HepG2 (cell line): Measurements from ENCODE around the gene TRIP4. TPM values are rescaled to one million over a fixed set of nuclear protein-coding genes. Genes with fewer than 3 reads are reported as not detected.
A peak's percentile ranks its signal among the peaks of the same experiment; 100 is the strongest.

ENCODE experiments used
- HOXA9 ChIP-seq: sonication (generic); formaldehyde crosslinking; IDR thresholded peaks from 2 replicates; pipeline ENCODE4 v1.8.1; 2022; ENCODE audit warnings: missing genetic modification reagents, mild to moderate bottlenecking, moderate library complexity, borderline replicate concordance
- MAZ ChIP-seq, 2 experiments: sonication (generic) in 1 of 2; formaldehyde crosslinking in 1 of 2; IDR thresholded peaks; 2 replicates each; pipeline versions ENCODE4 v1.5.0 to v1.6.1; 2012 to 2020; ENCODE audit warnings: low read depth in 2 of 2, mild to moderate bottlenecking in 2 of 2, borderline replicate concordance in 1 of 2, improper control_type of control experiment in 1 of 2, low read length in 1 of 2, missing genetic modification reagents in 1 of 2, moderate library complexity in 1 of 2
- NFRKB ChIP-seq: fragments of 450-650 bp; IDR thresholded peaks from 2 replicates; pipeline ENCODE4 v1.6.1; 2017
- RERE ChIP-seq: IDR thresholded peaks from 2 replicates; pipeline ENCODE4 v1.6.1; 2016; ENCODE audit warnings: low read depth, missing genetic modification reagents, missing compliant biosample characterization
- RXRB ChIP-seq: IDR thresholded peaks from 2 replicates; pipeline ENCODE4 v1.6.1; 2016; ENCODE audit warnings: borderline replicate concordance, missing genetic modification reagents, missing compliant biosample characterization
- SIN3B ChIP-seq: fragments of 150-350 bp; IDR thresholded peaks from 2 replicates; pipeline ENCODE4 v1.6.1; 2014; ENCODE audit warnings: low read length
- SMAD9 ChIP-seq: sonication (generic); formaldehyde crosslinking; IDR thresholded peaks from 2 replicates; pipeline ENCODE4 v1.5.1; 2020; ENCODE audit warnings: mild to moderate bottlenecking, missing genetic modification reagents
- SMARCC2 ChIP-seq: fragments of 450-650 bp; IDR thresholded peaks from 2 replicates; pipeline ENCODE4 v1.6.1; 2017; ENCODE audit warnings: antibody characterized with exemption, mild to moderate bottlenecking
- TBX2 ChIP-seq: sonication (generic); formaldehyde crosslinking; IDR thresholded peaks from 2 replicates; pipeline ENCODE4 v1.5.0; 2020; ENCODE audit warnings: missing genetic modification reagents, mild to moderate bottlenecking, borderline replicate concordance
- ZNF597 ChIP-seq: sonication (generic); formaldehyde crosslinking; IDR thresholded peaks from 2 replicates; pipeline ENCODE4 v1.5.0; 2020; ENCODE audit warnings: missing genetic modification reagents
- polyA plus RNA-seq, 8 experiments: library from polyadenylated mRNA; depleted of rRNA in 3 of 8; stranded (reverse) in 7 of 8; unstranded in 1 of 8; fragments of >200 nt; fragmentation: Illumina TruSeq in 4 of 8; extraction: Trizol in 4 of 8; gene quantifications; 2 replicates each; pipeline versions ENCODE4 v1.2.1 to v1.2.3, GENCODE V29; 2011 to 2016; ENCODE audit warnings: low read depth in 4 of 8, missing spikeins in 1 of 8, mixed read lengths in 1 of 8; ENCODE audit not compliant: insufficient read depth in 1 of 8
- total RNA-seq, 5 experiments: library from RNA; depleted of rRNA; stranded (reverse); fragments of >200 nt; fragmentation: Illumina TruSeq; extraction: Trizol; gene quantifications; 2 replicates each; pipeline ENCODE4 v1.2.3, GENCODE V29; 2016; ENCODE audit warnings: low read depth in 1 of 5
- TF ChIP-seq, protein P1 (sequence below): conservative IDR thresholded peaks from 2 replicates; pipeline ENCODE4 v1.6.1; 2018; ENCODE audit warnings: missing genetic modification reagents

TRIP4 gene
- total and polyA plus RNA-seq, 2 of the 13 experiments (the other 11 are each of a cell fraction or from before 2014, with no cell fraction given), result 7.1 to 11.8 TPM

GRCh38 chr15:64355944-64356709, 31.5 kb upstream of the TRIP4 start, which contains the start of gene CSNK1G1 (continued):
- no peak for TF ChIP-seq ZNF597 (CRISPR knock-in tag)
- TF ChIP-seq RXRB (CRISPR knock-in tag), result no peak; the same call in 1 of the 2 replicates
- TF ChIP-seq TBX2 (CRISPR knock-in tag), result peak; percentile 42; the same call in 1 of the 2 replicates
- TF ChIP-seq HOXA9 (CRISPR knock-in tag), result no peak
- no peak for TF ChIP-seq NFRKB
- no peak for TF ChIP-seq RERE (CRISPR knock-in tag)
- no peak for TF ChIP-seq SMAD9 (CRISPR knock-in tag)
- peak; percentile 93 for TF ChIP-seq MAZ (IDR thresholded peaks at IDR 0.05; ENCODE audit: borderline replicate concordance, low read depth, low read length)
- TF ChIP-seq MAZ (CRISPR knock-in tag; IDR thresholded peaks at IDR 0.05; ENCODE audit: low read depth), result peak; percentile 79; the same call in 1 of the 2 replicates
- TF ChIP-seq, protein P1, sequence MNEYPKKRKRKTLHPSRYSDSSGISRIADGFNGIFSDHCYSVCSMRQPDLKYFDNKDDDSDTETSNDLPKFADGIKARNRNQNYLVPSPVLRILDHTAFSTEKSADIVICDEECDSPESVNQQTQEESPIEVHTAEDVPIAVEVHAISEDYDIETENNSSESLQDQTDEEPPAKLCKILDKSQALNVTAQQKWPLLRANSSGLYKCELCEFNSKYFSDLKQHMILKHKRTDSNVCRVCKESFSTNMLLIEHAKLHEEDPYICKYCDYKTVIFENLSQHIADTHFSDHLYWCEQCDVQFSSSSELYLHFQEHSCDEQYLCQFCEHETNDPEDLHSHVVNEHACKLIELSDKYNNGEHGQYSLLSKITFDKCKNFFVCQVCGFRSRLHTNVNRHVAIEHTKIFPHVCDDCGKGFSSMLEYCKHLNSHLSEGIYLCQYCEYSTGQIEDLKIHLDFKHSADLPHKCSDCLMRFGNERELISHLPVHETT (CRISPR knock-in tag), result 0 out of 2 replicates have a peak, but pooled peaks have one; percentile 38
- TF ChIP-seq SMARCC2, result no peak
- TF ChIP-seq SIN3B, result peak; percentile 59; the same call in 1 of the 2 replicates
- TF ChIP-seq, all 625 proteins: peak for 140
